Astrocyte (in vitro differentiated cells and primary cell): ENCODE data around the gene YTHDF1. TPM values are rescaled to one million over a fixed set of nuclear protein-coding genes. Genes with fewer than 3 reads are reported as not detected.
A peak's percentile ranks its signal among the peaks of the same experiment; 100 is the strongest.
"Not testable (repeated sequence)": the region's sequence is repeated elsewhere in the genome, so short reads cannot be mapped to it uniquely, and the experiment has no call there.

ENCODE experiments used
- DNase-seq: peaks from one replicate; pipeline ENCODE4 v3.0.0-alpha.2; 2010; ENCODE audit warnings: low read depth
- FAIRE-seq: peaks from 2 replicates; lab custom pipeline; 2011; peaks lifted over from hg19 to GRCh38; lab: Jason Lieb, UNC
- H2AFZ ChIP-seq: 2 replicates; pipeline ENCODE4 v1.6.0; 2012; ENCODE audit warnings: low read depth, low read length, inconsistent platforms
- H3K27ac ChIP-seq: 2 replicates; pipeline ENCODE4 v1.5.1; 2011; ENCODE audit warnings: low read depth, low read length, inconsistent platforms
- H3K27me3 ChIP-seq: 2 replicates; pipeline ENCODE4 v1.6.0; 2011; ENCODE audit warnings: low read length, inconsistent platforms; ENCODE audit not compliant: insufficient read depth
- H3K36me3 ChIP-seq: 2 replicates; pipeline ENCODE4 v1.5.1; 2011; ENCODE audit warnings: low read length, inconsistent platforms; ENCODE audit not compliant: insufficient read depth
- H3K4me1 ChIP-seq: 2 replicates; pipeline ENCODE4 v1.5.1; 2011; ENCODE audit warnings: low read length, inconsistent platforms; ENCODE audit not compliant: insufficient read depth
- H3K4me2 ChIP-seq: 2 replicates; pipeline ENCODE4 v1.6.0; 2012; ENCODE audit warnings: low read length, inconsistent platforms
- H3K4me3 ChIP-seq: 2 replicates; pipeline ENCODE4 v1.5.1; 2011; ENCODE audit warnings: low read depth, mild to moderate bottlenecking, low read length, inconsistent platforms; ENCODE audit not compliant: insufficient read depth
- H3K79me2 ChIP-seq: 2 replicates; pipeline ENCODE4 v1.6.0; 2012; ENCODE audit warnings: mild to moderate bottlenecking, low read length, inconsistent platforms; ENCODE audit not compliant: insufficient read depth
- H3K9ac ChIP-seq: 2 replicates; pipeline ENCODE4 v1.6.0; 2012; ENCODE audit warnings: mild to moderate bottlenecking, low read length, inconsistent platforms
- H3K9me3 ChIP-seq: 2 replicates; pipeline ENCODE4 v1.5.1; 2012; ENCODE audit warnings: low read depth, mild to moderate bottlenecking, low read length, inconsistent platforms; ENCODE audit not compliant: insufficient read depth
- H4K20me1 ChIP-seq: 2 replicates; pipeline ENCODE4 v1.6.0; 2012; ENCODE audit warnings: low read length, inconsistent platforms; ENCODE audit not compliant: insufficient read depth
- H3K27ac Mint-ChIP-seq: one replicate; pipeline ENCODE4 v1.8.0; 2021; ENCODE audit warnings: mild to moderate bottlenecking, mixed read lengths; ENCODE audit not compliant: unreplicated experiment
- H3K27me3 Mint-ChIP-seq: one replicate; pipeline ENCODE4 v1.8.0; 2021; ENCODE audit warnings: low read depth, mixed read lengths; ENCODE audit not compliant: unreplicated experiment
- H3K36me3 Mint-ChIP-seq: one replicate; pipeline ENCODE4 v1.8.0; 2021; ENCODE audit warnings: low read depth, mixed read lengths; ENCODE audit not compliant: unreplicated experiment
- H3K4me1 Mint-ChIP-seq: one replicate; pipeline ENCODE4 v1.8.0; 2021; ENCODE audit warnings: low read depth, mixed read lengths; ENCODE audit not compliant: unreplicated experiment
- H3K4me3 Mint-ChIP-seq: one replicate; pipeline ENCODE4 v1.8.0; 2021; ENCODE audit warnings: mild to moderate bottlenecking, moderate library complexity, mixed read lengths; ENCODE audit not compliant: unreplicated experiment
- H3K9me3 Mint-ChIP-seq: one replicate; pipeline ENCODE4 v1.8.0; 2021; ENCODE audit warnings: mild to moderate bottlenecking, mixed read lengths; ENCODE audit not compliant: unreplicated experiment
- CTCF ChIP-seq: IDR thresholded peaks from 2 replicates; pipeline ENCODE4 v1.5.1; 2011; ENCODE audit warnings: low read depth, mild to moderate bottlenecking, inconsistent platforms, low read length, moderate library complexity; ENCODE audit not compliant: insufficient read depth
- EZH2 ChIP-seq: IDR thresholded peaks from 2 replicates; pipeline ENCODE4 v1.6.1; 2012; ENCODE audit warnings: mild to moderate bottlenecking, low read length, inconsistent platforms; ENCODE audit not compliant: insufficient read depth
- total RNA-seq: library from RNA; stranded (reverse); gene quantifications from 2 replicates; pipeline ENCODE4 v1.2.1, GENCODE V29; 2021

The YTHDF1 gene
- total RNA-seq, 1 donor from 2014 or later, result 107 TPM

DNA sequence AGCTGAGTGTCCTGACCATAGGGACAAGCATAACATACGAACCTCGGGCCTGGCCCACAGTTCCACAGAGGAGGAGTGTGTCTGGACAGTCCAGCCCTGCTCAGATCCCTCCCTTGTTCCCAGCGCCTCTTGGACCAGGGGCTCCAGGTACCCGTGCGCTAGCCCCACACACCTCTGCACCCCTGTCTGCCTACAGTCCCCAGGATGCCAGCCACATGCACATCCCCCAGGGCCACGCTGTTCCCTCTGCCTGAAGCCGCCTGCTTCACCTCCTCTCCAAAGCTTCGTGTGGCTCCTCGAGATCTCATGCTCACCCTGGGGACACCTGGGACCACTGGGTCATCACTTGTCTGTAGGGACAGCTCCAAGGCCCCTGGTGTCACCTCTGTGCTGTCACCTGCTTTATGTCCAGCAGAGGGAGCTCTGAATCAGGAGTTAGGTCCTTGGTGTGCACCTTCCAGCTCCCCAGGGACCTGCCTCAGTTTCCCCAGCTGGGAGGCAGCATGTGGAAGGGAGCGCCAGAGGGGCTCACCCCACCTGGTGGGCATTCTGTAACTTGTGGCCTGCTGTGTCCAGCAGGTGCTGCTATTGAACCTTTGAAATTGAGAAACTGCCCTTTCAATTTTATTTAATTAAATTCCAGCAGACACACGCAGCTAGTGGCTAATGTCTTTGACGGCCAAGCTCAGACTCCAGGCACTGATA, 7.3 kb upstream of the YTHDF1 start:
- Histone ChIP-seq H2AFZ (no peak overlapping the region), H3K4me3 (no peak overlapping the region), H3K36me3 (no peaks in the 10 kb centered on the region), H3K4me2 (no peak overlapping the region), H3K9me3 (no peaks in the 10 kb centered on the region), H3K27ac (no peak overlapping the region), H3K27me3 (peaks cover 7% of the 10 kb centered on the region), H3K79me2 (no peaks in the 10 kb centered on the region), H3K4me1 (peaks cover 26% of the 10 kb centered on the region), H4K20me1 (peaks cover 4% of the 10 kb centered on the region), H3K9ac (peak overlapping the region; percentile 39)
- Mint-ChIP-seq H3K4me3 (no peak overlapping the region), H3K9me3 (no peaks in the 10 kb centered on the region), H3K27ac (peak overlapping the region; percentile 64), H3K27me3 (peaks cover 20% of the 10 kb centered on the region), H3K4me1 (peaks cover 18% of the 10 kb centered on the region), H3K36me3 (no peaks in the 10 kb centered on the region)
- FAIRE-seq (no peak), DNase-seq (no peak)
- TF ChIP-seq CTCF, result peak; percentile 65
- no peak for TF ChIP-seq EZH2

GRCh38 chr20:63222541-63222940, 6.6 kb upstream of the YTHDF1 start:
- Mint-ChIP-seq H3K9me3 (no peaks in the 10 kb centered on the region), H3K36me3 (no peaks in the 10 kb centered on the region), H3K27me3 (peaks cover 20% of the 10 kb centered on the region), H3K4me3 (no peak overlapping the region), H3K4me1 (peaks cover 18% of the 10 kb centered on the region), H3K27ac (no peak overlapping the region)
- Histone ChIP-seq H3K79me2 (no peaks in the 10 kb centered on the region), H4K20me1 (peaks cover 4% of the 10 kb centered on the region), H3K27me3 (peaks cover 7% of the 10 kb centered on the region), H3K9ac (no peak overlapping the region), H3K36me3 (no peaks in the 10 kb centered on the region), H3K27ac (no peak overlapping the region), H3K4me3 (no peak overlapping the region), H3K4me2 (no peak overlapping the region), H3K4me1 (peaks cover 26% of the 10 kb centered on the region), H3K9me3 (no peaks in the 10 kb centered on the region), H2AFZ (no peak overlapping the region)
- TF ChIP-seq CTCF, result no peak
- no peak for TF ChIP-seq EZH2
- DNase-seq (no peak), FAIRE-seq (no peak)

GRCh38 chr20:63221400-63222053, 5.6 kb upstream of the YTHDF1 start:
- not testable (repeated sequence) for FAIRE-seq, H3K36me3 ChIP-seq, H2AFZ ChIP-seq, H3K4me3 Mint-ChIP-seq, H3K4me3 ChIP-seq, H3K27ac Mint-ChIP-seq, H3K9ac ChIP-seq, H3K27ac ChIP-seq, H3K9me3 Mint-ChIP-seq, DNase-seq, H3K9me3 ChIP-seq, H4K20me1 ChIP-seq, H3K27me3 ChIP-seq, H3K36me3 Mint-ChIP-seq, H3K4me2 ChIP-seq, H3K79me2 ChIP-seq
- Mint-ChIP-seq H3K27me3 (peaks cover 20% of the 10 kb centered on the region), H3K4me1 (peaks cover 22% of the 10 kb centered on the region)
- peaks cover 29% of the 10 kb centered on the region for H3K4me1 ChIP-seq
